Endodermal cell (in vitro differentiated cells): ENCODE measurements around the gene PRDM2. TPM values are rescaled to one million over a fixed set of nuclear protein-coding genes. Genes with fewer than 3 reads are reported as not detected.

Experiments
- DNase-seq: peaks from one replicate; pipeline ENCODE4 v3.0.0-alpha.2; 2017
- H3K27ac ChIP-seq: 2 replicates; pipeline ENCODE4 v1.5.1; 2013; ENCODE audit warnings: mild to moderate bottlenecking, low read depth, low read length, moderate library complexity
- H3K27me3 ChIP-seq: 2 replicates; pipeline ENCODE4 v1.6.1; 2013; ENCODE audit warnings: mild to moderate bottlenecking, low read length, moderate library complexity; ENCODE audit not compliant: insufficient read depth, control insufficient read depth, poor library complexity, severe bottlenecking
- H3K36me3 ChIP-seq: 2 replicates; pipeline ENCODE4 v1.7.0; 2013; ENCODE audit warnings: mild to moderate bottlenecking, low read length, moderate library complexity; ENCODE audit not compliant: control insufficient read depth, insufficient read depth
- H3K4me1 ChIP-seq: one replicate; pipeline ENCODE4 v1.7.0; 2013; ENCODE audit warnings: low read length; ENCODE audit not compliant: control insufficient read depth, insufficient read depth
- H3K4me3 ChIP-seq: 2 replicates; pipeline ENCODE4 v1.5.1; 2013; ENCODE audit warnings: mild to moderate bottlenecking, low read length, moderate library complexity
- H3K9ac ChIP-seq: 2 replicates; pipeline ENCODE4 v1.6.1; 2013; ENCODE audit warnings: mild to moderate bottlenecking, low read length, moderate library complexity; ENCODE audit not compliant: poor library complexity, severe bottlenecking; ENCODE audit errors: extremely low read depth
- H3K9me3 ChIP-seq: 2 replicates; pipeline ENCODE4 v1.6.1; 2013; ENCODE audit warnings: mild to moderate bottlenecking, low read length, moderate library complexity; ENCODE audit not compliant: control insufficient read depth
- H3K27ac Mint-ChIP-seq: 2 replicates; pipeline ENCODE4 v1.8.0; 2020; ENCODE audit warnings: mixed read lengths
- H3K27me3 Mint-ChIP-seq: 2 replicates; pipeline ENCODE4 v1.8.0; 2021; ENCODE audit warnings: mild to moderate bottlenecking, mixed read lengths; ENCODE audit not compliant: insufficient read depth
- H3K36me3 Mint-ChIP-seq: 2 replicates; pipeline ENCODE4 v1.8.0; 2020; ENCODE audit warnings: low read depth, mixed read lengths
- H3K4me1 Mint-ChIP-seq: 2 replicates; pipeline ENCODE4 v1.8.0; 2020; ENCODE audit warnings: mixed read lengths
- H3K4me3 Mint-ChIP-seq: 2 replicates; pipeline ENCODE4 v1.8.0; 2020; ENCODE audit warnings: mild to moderate bottlenecking, moderate library complexity, mixed read lengths
- H3K9me3 Mint-ChIP-seq: 2 replicates; pipeline ENCODE4 v1.8.0; 2020; ENCODE audit warnings: mild to moderate bottlenecking, mixed read lengths
- WGBS, 2 experiments: methylation state at CpG; one replicate each; pipeline versions ENCODE4 v1.1.5 to v1.1.7; 2013; ENCODE audit warnings: missing lambda C conversion rate in 2 of 2, mixed read lengths in 1 of 2; ENCODE audit not compliant: insufficient coverage in 1 of 2, insufficient read length in 1 of 2; 5-methylcytosine and 5-hydroxymethylcytosine counted together
- total RNA-seq, 2 donors: library from RNA; stranded (reverse); fragmentation: NEBNext Ultra II Directional in 1 of 2; extraction: Animal tissue kit (Norgen Biotek cat#: 25700) in 1 of 2; gene quantifications; 2 replicates in 1 of 2; 3 replicates in 1 of 2; pipeline ENCODE4 v1.2.1, GENCODE V29; 2021
- TF ChIP-seq, protein P1 (sequence below): fragments of 200-600 bp; sonication (generic); conservative IDR thresholded peaks from 2 replicates; pipeline ENCODE4 v1.5.0; 2021; ENCODE audit warnings: antibody characterized with exemption, mild to moderate bottlenecking

Gene PRDM2
- total RNA-seq, 2 donors from 2014 or later, result 29.4 to 35.4 TPM

DNA sequence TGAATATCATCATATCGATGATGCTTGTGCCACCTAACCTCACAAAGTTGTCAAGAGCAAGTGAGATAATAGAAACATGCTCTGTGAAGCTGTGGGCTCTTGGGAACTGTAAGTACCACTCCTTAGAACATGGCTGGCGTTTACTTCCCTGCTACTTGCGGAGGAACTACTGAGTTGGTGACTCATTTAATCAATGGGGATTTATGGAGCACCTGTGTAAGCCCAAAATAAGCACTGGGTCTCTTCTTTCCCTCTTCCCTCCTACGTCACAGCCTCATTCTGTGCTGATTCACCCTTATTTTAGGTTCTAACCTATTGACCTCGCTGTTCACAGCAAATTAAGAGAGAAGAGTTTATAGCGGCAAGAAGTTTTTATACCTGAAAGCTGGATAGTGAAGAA, 52.9 kb downstream of the PRDM2 start:
- peaks cover 6% of the 10 kb centered on the region for H3K36me3 Mint-ChIP-seq
- H3K9ac ChIP-seq, result no peak overlapping the region
- no peak for DNase-seq
- H3K9me3 Mint-ChIP-seq, result no peaks in the 10 kb centered on the region
- no peak overlapping the region for H3K4me3 ChIP-seq
- no peaks in the 10 kb centered on the region for H3K4me1 ChIP-seq
- peaks cover 17% of the 10 kb centered on the region for H3K36me3 ChIP-seq
- 95 to 100% methylated on average over 4 to 6 of the region's 6 CpGs for WGBS, 2 experiments
- no peak overlapping the region for H3K27ac Mint-ChIP-seq
- TF ChIP-seq, protein P1, sequence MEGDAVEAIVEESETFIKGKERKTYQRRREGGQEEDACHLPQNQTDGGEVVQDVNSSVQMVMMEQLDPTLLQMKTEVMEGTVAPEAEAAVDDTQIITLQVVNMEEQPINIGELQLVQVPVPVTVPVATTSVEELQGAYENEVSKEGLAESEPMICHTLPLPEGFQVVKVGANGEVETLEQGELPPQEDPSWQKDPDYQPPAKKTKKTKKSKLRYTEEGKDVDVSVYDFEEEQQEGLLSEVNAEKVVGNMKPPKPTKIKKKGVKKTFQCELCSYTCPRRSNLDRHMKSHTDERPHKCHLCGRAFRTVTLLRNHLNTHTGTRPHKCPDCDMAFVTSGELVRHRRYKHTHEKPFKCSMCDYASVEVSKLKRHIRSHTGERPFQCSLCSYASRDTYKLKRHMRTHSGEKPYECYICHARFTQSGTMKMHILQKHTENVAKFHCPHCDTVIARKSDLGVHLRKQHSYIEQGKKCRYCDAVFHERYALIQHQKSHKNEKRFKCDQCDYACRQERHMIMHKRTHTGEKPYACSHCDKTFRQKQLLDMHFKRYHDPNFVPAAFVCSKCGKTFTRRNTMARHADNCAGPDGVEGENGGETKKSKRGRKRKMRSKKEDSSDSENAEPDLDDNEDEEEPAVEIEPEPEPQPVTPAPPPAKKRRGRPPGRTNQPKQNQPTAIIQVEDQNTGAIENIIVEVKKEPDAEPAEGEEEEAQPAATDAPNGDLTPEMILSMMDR, result no peak
- peaks cover 7% of the 10 kb centered on the region for H3K27me3 ChIP-seq
- peaks cover 8% of the 10 kb centered on the region for H3K27me3 Mint-ChIP-seq
- no peak overlapping the region for H3K27ac ChIP-seq
- H3K4me1 Mint-ChIP-seq, result peaks cover 16% of the 10 kb centered on the region
- no peaks in the 10 kb centered on the region for H3K9me3 ChIP-seq
- no peak overlapping the region for H3K4me3 Mint-ChIP-seq

DNA sequence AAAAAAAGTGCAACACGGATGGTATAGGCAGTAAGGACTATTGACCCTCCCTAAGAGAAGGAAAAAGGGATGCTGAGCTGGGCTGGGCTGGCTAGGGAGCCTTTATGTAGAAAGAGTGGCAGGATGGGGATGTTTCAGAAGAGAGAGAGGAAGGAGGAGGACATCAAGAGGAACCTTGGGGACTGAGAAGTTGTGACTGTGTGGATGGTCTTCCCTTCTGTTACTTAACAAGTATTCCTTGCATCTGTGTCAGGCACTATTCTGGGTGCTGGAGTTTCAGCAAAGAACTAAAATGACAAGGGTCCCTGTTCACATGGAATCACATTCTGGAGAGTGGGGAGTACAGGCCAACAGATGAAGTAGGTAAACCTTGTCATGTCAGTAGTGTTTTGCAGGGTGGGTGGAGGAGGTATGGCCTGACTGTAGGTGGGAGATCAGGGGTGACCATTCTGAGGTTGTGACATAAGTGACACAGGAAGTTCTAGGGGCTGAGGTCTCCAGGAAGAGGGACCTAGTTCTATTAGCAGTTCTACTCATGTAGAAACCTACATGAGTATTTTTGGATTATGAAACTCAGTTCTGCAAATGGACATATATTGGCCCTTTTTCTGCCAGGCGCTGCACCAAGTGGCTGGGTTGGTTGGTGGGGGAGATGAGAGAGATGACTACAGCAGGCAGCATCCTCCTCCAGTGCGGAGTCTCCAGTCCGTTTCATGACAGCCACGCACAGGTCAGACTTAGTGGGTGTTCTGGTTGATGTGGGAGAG, 53.8 kb downstream of the PRDM2 start:
- H3K27ac Mint-ChIP-seq, result no peak overlapping the region
- WGBS, 2 experiments, result 83 to 95% methylated on average over 1 to 5 of the region's 5 CpGs

DNA sequence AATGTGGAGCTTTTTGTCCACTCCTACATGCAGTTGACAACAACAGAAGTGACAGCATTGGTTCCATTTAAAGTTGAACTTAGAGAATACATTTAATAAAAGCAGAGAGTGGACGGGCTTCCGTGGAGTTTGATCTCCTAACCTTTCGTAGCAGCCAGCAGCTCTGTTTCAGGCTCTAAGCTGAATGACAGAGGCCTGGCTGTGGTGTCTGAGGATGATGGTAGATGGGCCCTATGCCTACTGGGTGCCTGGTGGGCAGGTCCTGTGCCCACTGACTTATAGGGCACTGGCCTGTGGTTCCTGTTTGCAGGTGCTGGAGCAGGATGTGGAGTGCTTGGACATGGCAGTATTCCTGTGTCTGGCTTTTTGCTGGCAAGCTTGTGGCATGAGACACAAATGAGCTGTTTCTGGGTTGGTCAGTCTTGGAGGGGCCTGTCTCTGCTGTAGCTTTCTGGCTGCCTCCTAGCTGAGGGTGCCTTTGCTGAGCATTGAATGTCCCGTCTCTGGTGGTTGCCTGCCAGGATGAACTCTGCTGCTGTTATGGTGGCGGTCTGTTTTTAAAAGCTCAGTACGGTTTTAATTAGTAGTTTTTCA, 54.6 kb downstream of the PRDM2 start:
- Mint-ChIP-seq H3K4me1 (peaks cover 9% of the 10 kb centered on the region), H3K4me3 (no peak overlapping the region), H3K27ac (no peak overlapping the region), H3K36me3 (peaks cover 6% of the 10 kb centered on the region), H3K27me3 (no peaks in the 10 kb centered on the region), H3K9me3 (no peaks in the 10 kb centered on the region)
- no peak for DNase-seq
- peaks cover 17% of the 10 kb centered on the region for H3K36me3 ChIP-seq
- H3K27me3 ChIP-seq, result no peaks in the 10 kb centered on the region
- 92% methylated on average over 2 to 6 of the region's 6 CpGs for WGBS, 2 experiments
- no peak overlapping the region for H3K27ac ChIP-seq
- no peaks in the 10 kb centered on the region for H3K4me1 ChIP-seq
- no peaks in the 10 kb centered on the region for H3K9me3 ChIP-seq
- no peak overlapping the region for H3K9ac ChIP-seq
- TF ChIP-seq, protein P1, result no peak
- no peak overlapping the region for H3K4me3 ChIP-seq

More for the DNA sequence above, 53.8 kb downstream of the PRDM2 start:
- TF ChIP-seq, protein P1, result no peak
- Histone ChIP-seq H3K4me3 (no peak overlapping the region), H3K27me3 (no peaks in the 10 kb centered on the region), H3K27ac (no peak overlapping the region), H3K9me3 (no peaks in the 10 kb centered on the region), H3K4me1 (no peaks in the 10 kb centered on the region), H3K9ac (no peak overlapping the region), H3K36me3 (peaks cover 17% of the 10 kb centered on the region)
- no peak for DNase-seq
- Mint-ChIP-seq H3K36me3 (peaks cover 6% of the 10 kb centered on the region), H3K9me3 (no peaks in the 10 kb centered on the region), H3K4me3 (no peak overlapping the region), H3K27me3 (no peaks in the 10 kb centered on the region), H3K4me1 (peaks cover 9% of the 10 kb centered on the region)
